Fibroblast of skin of abdomen (primary cell): ENCODE results near the gene ARID2.

ENCODE experiments used
- DNase-seq: peaks from one replicate; pipeline ENCODE4 v3.0.0-alpha.2; 2013

The ARID2 gene

DNA sequence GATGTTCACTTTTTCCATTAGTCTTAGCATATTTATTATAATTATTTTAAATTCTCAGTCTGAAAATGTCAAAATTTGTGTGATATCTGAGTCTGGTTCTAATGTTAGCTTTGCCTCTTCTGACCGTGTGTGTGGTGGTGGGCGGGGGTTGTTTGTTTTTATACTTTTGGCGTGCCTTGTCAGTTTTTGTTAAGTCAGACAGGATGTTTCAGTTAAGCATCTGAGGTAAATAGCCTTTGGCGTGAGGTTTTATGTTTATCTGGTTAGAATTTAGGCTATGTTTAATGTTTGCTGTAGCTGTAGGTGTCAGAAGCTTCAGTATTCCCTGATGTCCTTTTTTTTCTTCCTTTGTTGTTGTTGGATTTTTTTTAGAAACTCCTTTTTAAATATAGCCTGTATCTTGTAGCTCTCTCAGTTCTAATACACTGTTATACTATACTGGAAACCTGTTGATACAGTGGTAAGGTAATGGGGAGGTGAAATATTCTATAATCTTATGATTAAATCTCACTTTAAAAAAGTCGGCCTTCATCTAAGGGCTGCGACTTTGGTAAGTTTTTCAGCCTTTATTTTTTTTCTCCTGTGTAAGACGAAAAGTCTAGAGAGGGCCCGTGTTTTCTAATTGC is 149.2 kb downstream of the ARID2 start:
- no peak for DNase-seq

GRCh38 chr12:45879363-45879895 is 149.9 kb downstream of the ARID2 start:
- no peak for DNase-seq

DNA sequence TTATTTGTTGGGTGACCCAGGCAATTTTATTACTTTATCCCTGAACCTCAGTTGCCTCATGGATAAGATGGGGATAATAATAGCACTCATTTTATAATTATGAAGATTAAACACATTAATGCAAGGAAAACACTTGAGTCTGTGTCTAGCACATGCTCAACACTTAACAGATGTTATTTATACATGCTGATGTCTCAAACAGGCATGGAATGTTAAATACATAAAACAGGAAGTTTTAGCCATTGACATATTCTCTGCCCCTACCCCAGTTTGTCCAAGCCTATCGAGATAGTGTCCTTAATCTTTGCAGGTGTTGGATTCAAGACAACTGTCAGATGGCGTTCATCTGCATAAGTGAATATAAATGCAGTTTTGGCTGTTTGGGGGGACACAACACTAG is 151.0 kb downstream of the ARID2 start:
- DNase-seq: no peak

GRCh38 chr12:45883187-45883586 is 153.7 kb downstream of the ARID2 start:
- peak; percentile 3 for DNase-seq

DNA sequence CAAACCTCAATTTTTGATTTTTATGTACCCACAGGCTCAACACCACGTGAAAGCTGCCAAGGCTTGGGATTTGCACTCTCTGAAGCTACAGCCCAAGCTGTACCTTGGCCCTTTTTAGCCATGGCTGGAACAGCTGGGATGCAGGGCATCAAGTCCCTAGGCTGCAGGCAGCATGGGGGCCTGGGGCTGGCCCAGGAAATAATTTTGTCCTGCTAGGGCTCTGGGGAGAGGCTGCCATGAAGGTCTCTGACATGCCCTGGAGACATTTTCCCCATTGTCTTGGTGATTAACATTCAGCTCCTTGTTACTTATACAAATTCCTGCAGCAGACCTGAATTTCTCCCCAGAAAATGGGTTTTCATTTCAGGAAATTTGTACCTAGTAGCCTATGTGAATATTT is 157.2 kb downstream of the ARID2 start:
- DNase-seq: no peak

GRCh38 chr12:45887544-45887943 is 158.0 kb downstream of the ARID2 start:
- DNase-seq: no peak

GRCh38 chr12:45890276-45890675 is 160.8 kb downstream of the ARID2 start:
- no peak for DNase-seq

DNA sequence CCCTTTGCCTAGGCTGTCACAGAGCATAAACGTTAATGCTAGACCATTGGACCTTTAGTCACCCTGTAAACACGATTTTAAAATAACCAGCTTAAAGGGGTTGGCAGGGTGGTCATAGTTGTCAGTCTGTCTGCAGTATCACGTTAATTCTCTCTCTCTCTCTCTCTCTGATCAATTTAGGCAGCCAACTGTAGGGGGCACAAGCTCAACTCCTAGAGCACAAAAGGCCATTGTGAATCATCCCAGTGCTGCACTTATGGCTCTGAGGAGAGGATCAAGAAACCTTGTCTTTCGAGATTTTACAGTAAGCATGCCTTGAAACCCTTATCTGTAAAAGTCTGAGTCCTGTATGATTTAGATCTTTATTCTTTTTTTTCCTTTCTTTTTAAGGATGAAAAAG is 163.7 kb downstream of the ARID2 start:
- no peak for DNase-seq

DNA sequence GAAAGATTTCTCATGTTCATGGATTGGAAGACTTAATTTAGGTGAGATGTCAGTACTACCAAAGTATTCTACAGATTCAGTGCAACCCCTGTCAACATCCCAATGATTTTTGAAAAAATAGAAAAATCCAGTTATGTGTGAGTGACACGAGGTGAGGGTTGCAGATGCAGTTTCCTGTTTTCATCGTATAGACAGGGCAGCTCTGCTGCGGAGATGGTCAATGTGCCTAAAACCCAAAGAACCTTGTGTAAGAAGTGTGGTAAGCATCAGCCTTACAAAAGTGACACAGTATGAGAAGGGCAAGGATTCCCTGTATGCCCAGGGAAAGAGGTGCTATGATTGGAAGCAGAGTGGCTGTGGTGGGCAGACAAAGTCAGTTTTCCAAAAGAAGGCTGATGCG is 166.5 kb downstream of the ARID2 start:
- DNase-seq: no peak

- DNase-seq: no peak
These were observed 168.6 kb downstream of the ARID2 start for GRCh38 chr12:45898094-45898493.

DNA sequence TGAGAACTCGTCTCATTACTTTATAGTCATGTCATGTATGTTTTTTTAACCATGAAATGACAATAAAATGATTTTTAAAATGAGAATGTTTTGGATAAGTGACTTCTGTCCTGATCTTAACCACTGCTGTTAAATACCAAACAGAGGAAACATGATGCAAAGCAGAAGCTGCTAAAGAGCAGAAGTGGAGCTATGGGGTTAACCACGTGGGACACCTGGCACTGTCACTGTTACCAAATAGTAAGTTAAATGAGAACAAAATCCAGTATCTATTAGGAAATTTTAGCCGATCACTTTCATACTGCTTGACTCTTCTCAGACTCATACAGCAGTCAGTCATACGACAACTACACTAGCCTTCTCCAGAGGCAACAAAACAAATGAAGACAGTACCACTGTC is 178.4 kb downstream of the ARID2 start:
- no peak for DNase-seq

DNA sequence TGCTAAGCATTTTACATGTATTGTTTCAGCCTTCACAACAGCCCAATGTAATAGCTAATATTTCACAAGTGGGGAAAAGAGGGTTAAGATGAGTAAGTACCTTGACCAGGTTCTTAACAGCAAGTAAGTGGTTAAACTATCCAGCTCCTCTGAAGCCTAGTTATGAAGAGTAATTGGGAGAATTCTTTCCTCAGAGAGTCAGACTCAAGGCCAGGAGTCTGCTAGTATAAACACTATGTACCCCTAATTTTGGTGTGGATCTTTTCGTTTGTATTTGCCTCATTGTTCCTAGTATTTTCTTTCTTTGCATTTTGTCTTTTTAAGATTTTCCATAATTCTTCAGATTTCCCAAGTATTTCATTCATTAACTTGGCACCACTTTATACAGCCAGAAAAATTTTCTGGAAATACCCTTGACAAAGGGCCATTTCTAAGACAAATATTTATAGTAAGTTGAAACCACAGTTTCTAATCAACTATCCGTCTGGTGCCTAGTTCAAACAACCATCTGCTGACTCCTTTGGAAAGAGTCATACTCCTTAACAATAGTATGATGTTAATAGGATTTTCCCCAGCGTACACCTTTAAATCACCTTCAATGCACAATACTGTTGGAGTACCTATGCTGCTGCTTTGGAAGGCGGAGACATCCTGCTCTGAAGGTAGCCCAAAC is 179.7 kb downstream of the ARID2 start:
- DNase-seq: no peak

DNA sequence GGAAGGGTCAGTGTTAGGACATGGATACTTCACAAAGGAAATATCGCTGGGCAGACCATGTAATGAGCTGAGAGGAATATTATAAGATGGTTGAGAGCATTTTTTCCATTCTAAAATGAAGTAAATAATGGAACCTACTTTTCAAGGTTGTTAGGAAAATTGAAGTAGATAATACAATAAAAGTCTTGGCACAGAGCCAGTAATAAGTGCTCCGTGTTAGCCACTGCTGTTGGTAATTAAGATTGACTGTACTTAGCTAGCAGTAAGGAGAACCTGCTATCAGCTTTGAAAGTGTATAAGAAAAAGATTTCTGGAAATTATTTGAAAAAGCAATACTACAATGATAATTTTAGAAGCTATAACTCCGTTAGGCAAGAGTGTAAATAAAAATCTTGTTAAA is 183.3 kb downstream of the ARID2 start:
- DNase-seq: no peak

DNA sequence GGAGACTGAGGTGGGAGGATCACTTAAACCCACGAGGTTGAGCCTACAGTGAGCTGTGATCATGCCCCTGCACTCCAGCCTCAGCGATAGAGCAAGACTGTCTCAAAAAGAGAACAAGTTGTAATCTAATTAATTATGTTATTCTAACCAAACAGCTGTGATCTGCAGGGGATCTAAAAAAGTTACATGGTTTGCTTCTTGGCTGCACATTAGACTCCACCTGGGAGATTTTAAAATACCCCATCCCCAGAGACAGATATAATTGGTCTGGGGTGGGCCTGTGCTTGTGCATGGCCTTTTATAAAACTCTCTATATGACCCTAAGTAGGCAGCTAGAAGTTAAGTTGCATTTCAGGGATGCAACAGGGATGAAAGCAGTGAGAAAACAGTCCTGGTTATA is 184.1 kb downstream of the ARID2 start:
- DNase-seq: no peak

DNA sequence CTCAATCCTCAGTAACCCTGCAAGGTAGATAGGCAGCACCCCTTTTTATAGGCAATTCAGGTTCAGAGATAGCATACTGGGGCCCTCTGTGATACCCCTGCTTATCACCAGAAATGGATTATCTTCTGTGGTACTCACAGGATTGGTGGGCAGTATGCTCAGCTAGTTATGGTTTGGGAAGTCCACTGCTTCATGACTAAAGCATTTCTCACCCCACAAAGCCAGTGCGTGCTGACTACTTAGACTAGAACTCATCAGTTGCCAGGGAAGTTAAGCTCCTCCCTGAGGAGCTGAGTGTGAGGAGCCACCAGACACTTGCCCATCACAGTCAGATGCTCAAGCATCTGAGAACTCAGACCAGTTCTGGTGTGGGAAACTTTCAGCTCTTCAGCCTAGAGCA is 184.6 kb downstream of the ARID2 start:
- DNase-seq: peak; percentile 84

GRCh38 chr12:45915405-45915804 is 185.9 kb downstream of the ARID2 start:
- no peak for DNase-seq

DNA sequence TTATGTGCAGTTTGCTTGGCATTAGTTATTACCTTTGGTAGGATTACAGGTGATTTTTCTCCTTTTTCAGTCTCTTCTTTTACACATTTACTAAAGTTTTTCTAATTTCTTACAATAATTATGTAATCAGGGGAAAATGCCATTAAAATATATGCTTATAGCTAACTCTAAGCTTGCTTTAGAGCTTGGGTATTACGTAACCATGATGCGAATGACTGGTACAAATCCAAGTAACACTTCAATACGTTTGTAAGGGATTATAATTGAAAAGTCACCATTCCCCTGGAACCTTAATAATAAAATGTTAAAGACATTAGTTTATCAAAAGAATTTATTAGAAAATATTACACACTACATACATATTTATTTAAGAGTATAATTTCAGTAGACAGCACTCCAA is 189.3 kb downstream of the ARID2 start:
- no peak for DNase-seq

- DNase-seq: no peak
These were observed 198.8 kb downstream of the ARID2 start for GRCh38 chr12:45928309-45928708.

DNA sequence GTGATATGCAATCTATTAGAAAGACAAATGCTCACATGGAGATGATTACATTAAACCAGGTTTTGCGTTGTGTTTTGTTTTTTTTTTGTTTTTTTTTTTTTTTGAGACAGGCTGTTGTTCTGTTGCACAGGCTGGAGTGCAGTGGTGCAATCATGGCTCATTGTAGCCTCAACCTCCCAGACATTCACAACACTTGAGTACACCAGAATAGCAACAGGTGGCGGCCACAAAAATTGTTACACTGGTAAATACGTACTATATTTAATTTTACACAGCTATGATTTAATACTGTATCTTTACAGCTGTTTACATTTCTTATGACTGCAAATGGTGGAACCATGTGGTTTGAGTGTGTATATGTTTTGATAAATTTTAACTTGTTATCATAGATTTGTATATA is 200.9 kb downstream of the ARID2 start:
- no peak for DNase-seq

DNA sequence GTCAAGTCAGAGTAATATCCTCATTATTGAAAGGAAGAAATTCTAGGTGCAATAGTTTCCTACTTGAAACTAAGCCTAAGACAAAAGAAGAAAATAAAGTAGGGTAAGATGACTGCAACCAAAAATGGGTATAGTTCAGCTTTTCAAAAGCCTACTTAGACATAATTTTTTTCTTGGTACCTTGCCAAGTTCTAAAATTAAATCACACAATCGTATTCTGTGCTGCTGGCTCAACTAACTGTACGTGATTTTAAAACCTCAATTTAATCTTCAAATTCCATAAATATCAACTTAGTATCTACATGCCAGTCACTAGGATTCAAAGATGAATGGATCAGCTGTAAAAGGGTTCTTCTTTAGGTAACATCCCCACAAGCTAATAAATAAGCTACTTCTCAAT is 204.0 kb downstream of the ARID2 start:
- no peak for DNase-seq

DNA sequence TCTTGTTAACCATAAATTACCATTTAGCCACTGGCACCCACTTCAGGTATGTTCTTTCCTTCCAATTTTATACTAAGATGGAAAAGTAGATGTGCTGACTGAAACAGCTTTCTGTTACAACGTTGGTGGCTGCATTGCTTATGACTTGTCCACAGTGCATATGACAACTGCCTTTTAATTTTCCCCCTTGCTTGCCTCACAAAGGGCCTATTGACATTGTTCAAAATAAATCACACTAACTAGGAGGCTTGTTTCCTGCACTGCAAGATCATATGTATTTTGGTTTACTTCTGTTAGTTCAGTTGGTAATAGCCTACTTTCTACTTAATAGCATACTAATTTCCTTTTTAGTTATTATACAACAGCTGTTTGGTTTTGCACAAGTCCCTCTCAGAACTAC is 205.4 kb downstream of the ARID2 start:
- DNase-seq: no peak

- DNase-seq: no peak
These were observed 209.1 kb downstream of the ARID2 start for GRCh38 chr12:45938566-45938965.

- no peak for DNase-seq
These were observed 210.3 kb downstream of the ARID2 start for GRCh38 chr12:45939759-45940158.

GRCh38 chr12:45944771-45945170 is 215.3 kb downstream of the ARID2 start:
- no peak for DNase-seq

GRCh38 chr12:45946435-45946834 is 216.9 kb downstream of the ARID2 start:
- no peak for DNase-seq
